B cell (primary cell): ENCODE results near the gene ZFR2. TPM values are rescaled to one million over a fixed set of nuclear protein-coding genes. Genes with fewer than 3 reads are reported as not detected.

ENCODE experiments used
- ATAC-seq: fragments of 200-7000 bp; cut with Tn5 transposase; one replicate; pipeline ENCODE4 v1.10.0; 2021; ENCODE audit warnings: low read depth, mild to moderate bottlenecking, moderate number of reproducible peaks, moderate library complexity
- CTCF ChIA-PET: fragments of 350-600 bp; sonication (Branson Sonifier 250); formaldehyde crosslinking; loops from one replicate; lab custom pipeline; 2021; ENCODE audit warnings: antibody characterized with exemption, inconsistent platforms; lab: Charles Lee
- POLR2A ChIA-PET: fragments of 350-600 bp; sonication (Branson Sonifier 250); formaldehyde crosslinking; loops from one replicate; lab custom pipeline; 2021; ENCODE audit warnings: antibody characterized with exemption; lab: Charles Lee
- DNase-seq: peaks from one replicate; pipeline ENCODE4 v3.0.0; 2013
- H2AFZ ChIP-seq: 2 replicates; pipeline ENCODE4 v1.6.1; 2012; ENCODE audit warnings: mild to moderate bottlenecking, low read depth, low read length; ENCODE audit not compliant: insufficient read depth, poor library complexity, severe bottlenecking
- H3K27ac ChIP-seq, 2 donors: 1 replicate in 1 of 2; 2 replicates in 1 of 2; pipeline ENCODE4 v1.5.1; 2012 to 2013; ENCODE audit warnings: low read length in 2 of 2, mild to moderate bottlenecking in 2 of 2, moderate library complexity in 1 of 2
- H3K27me3 ChIP-seq, 4 experiments: fragments of 200-600 bp in 1 of 4; sonication (generic) in 1 of 4; replicated peaks in 1 of 4; 1 replicate in 2 of 4; 2 replicates in 2 of 4; pipeline versions ENCODE4 v1.6.1 to v1.7.0; 2013 to 2016; ENCODE audit warnings: low read length in 3 of 4, mild to moderate bottlenecking in 2 of 4, mixed read lengths in 1 of 4, moderate library complexity in 1 of 4; ENCODE audit not compliant: insufficient read depth in 4 of 4, control insufficient read depth in 3 of 4; ENCODE audit errors: control extremely low read depth in 1 of 4
- H3K36me3 ChIP-seq, 2 experiments: replicated peaks in 1 of 2; 1 replicate in 1 of 2; 2 replicates in 1 of 2; pipeline versions ENCODE4 v1.6.1 to v1.7.1; 2013; ENCODE audit warnings: low read length in 1 of 2; ENCODE audit not compliant: insufficient read depth in 2 of 2, control insufficient read depth in 1 of 2; ENCODE audit errors: control extremely low read depth in 1 of 2, extremely low read depth in 1 of 2
- H3K4me1 ChIP-seq, 2 donors: fragments of 200-600 bp in 1 of 2; sonication (generic) in 1 of 2; 1 replicate in 1 of 2; 2 replicates in 1 of 2; pipeline versions ENCODE4 v1.5.1 to v1.6.1; 2013 to 2017; ENCODE audit warnings: low read length in 2 of 2; ENCODE audit not compliant: control insufficient read depth in 2 of 2, insufficient read depth in 2 of 2
- H3K4me2 ChIP-seq: replicated peaks from 2 replicates; pipeline ENCODE3; 2012; ENCODE audit warnings: mild to moderate bottlenecking, low read depth, low read length; ENCODE audit not compliant: poor library complexity, severe bottlenecking
- H3K4me3 ChIP-seq, 5 experiments: fragments of 200-600 bp in 1 of 5; sonication (generic) in 1 of 5; 1 replicate in 3 of 5; 2 replicates in 2 of 5; pipeline versions ENCODE4 v1.5.1 to v1.7.0; 2011 to 2016; ENCODE audit warnings: low read length in 4 of 5, mild to moderate bottlenecking in 4 of 5, low read depth in 2 of 5, control low read depth in 1 of 5, moderate library complexity in 1 of 5; ENCODE audit not compliant: insufficient read depth in 1 of 5; ENCODE audit errors: control extremely low read depth in 1 of 5, extremely low read depth in 1 of 5
- H3K79me2 ChIP-seq: fragments of 200-600 bp; sonication (generic); one replicate; pipeline ENCODE4 v1.6.0; 2016; ENCODE audit warnings: low read length; ENCODE audit not compliant: control insufficient read depth, insufficient read depth
- H3K9ac ChIP-seq: fragments of 200-600 bp; sonication (generic); 2 replicates; pipeline ENCODE4 v1.6.1; 2017; ENCODE audit warnings: mild to moderate bottlenecking, low read length, moderate library complexity
- H3K9me3 ChIP-seq, 3 donors: one replicate each; pipeline versions ENCODE4 v1.6.1 to v1.7.1; 2013; ENCODE audit warnings: low read length in 2 of 3; ENCODE audit not compliant: control insufficient read depth in 2 of 3, insufficient read depth in 1 of 3; ENCODE audit errors: control extremely low read depth in 1 of 3
- H4K20me1 ChIP-seq: 2 replicates; pipeline ENCODE4 v1.6.0; 2012; ENCODE audit warnings: mild to moderate bottlenecking, low read length; ENCODE audit not compliant: insufficient read depth, control insufficient read depth, poor library complexity, severe bottlenecking
- H3K27ac Mint-ChIP-seq: one replicate; pipeline ENCODE4 v1.8.0; 2021; ENCODE audit warnings: mixed read lengths
- H3K27me3 Mint-ChIP-seq: one replicate; pipeline ENCODE4 v1.8.0; 2021; ENCODE audit warnings: mixed read lengths
- H3K4me1 Mint-ChIP-seq: one replicate; pipeline ENCODE4 v1.8.0; 2021; ENCODE audit warnings: mixed read lengths
- H3K4me3 Mint-ChIP-seq: one replicate; pipeline ENCODE4 v1.8.0; 2021; ENCODE audit warnings: mixed read lengths
- H3K9me3 Mint-ChIP-seq: one replicate; pipeline ENCODE4 v1.8.0; 2022; ENCODE audit warnings: mixed read lengths; ENCODE audit not compliant: insufficient read depth
- CTCF ChIP-seq: fragments of 200-600 bp; IDR thresholded peaks from one replicate; pipeline ENCODE4 v1.8.0; 2022; ENCODE audit warnings: antibody characterized with exemption, mild to moderate bottlenecking
- EZH2 ChIP-seq: IDR thresholded peaks from 2 replicates; pipeline ENCODE4 v1.6.1; 2012; ENCODE audit warnings: borderline replicate concordance, low read depth, mild to moderate bottlenecking, moderate library complexity, low read length; ENCODE audit not compliant: insufficient read depth, poor library complexity, severe bottlenecking
- WGBS: methylation state at CpG from one replicate; pipeline ENCODE4 v1.1.5; 2013; ENCODE audit warnings: missing lambda C conversion rate; ENCODE audit not compliant: insufficient coverage; 5-methylcytosine and 5-hydroxymethylcytosine counted together
- intact Hi-C: fragments of 100-400 bp; cut with micrococcal nuclease; formaldehyde crosslinking; loops from one replicate; pipeline ENCODE4 v1.10.0; 2022
- polyA plus RNA-seq: library from polyadenylated mRNA; depleted of rRNA; stranded (reverse); fragments of >200 nt; gene quantifications from 2 replicates; pipeline ENCODE4 v1.2.3, GENCODE V29; 2012
- total RNA-seq, 2 donors: library from RNA; stranded (reverse); fragments of 120-200 nt in 1 of 2; gene quantifications; 1 replicate in 1 of 2; 2 replicates in 1 of 2; pipeline versions ENCODE4 v1.2.3 to v1.2.4, GENCODE V29; 2013 to 2022

Gene ZFR2
- total and polyA plus RNA-seq, 2 donors (not counting 1 experiment from before 2014, with no cell fraction given), result 0.36 to 0.39 TPM

- ChIA-PET CTCF (interaction anchor here (1.2 kb wide), 1 partner anchor 18 kb away, joined by 3 read pairs; no protein-coding TSS in a partner anchor), POLR2A (no interaction called here)
- peaks cover 0 to 29% (median 0%) of the 10 kb centered on the region in 3 donors for H3K9me3 ChIP-seq
- ATAC-seq, result no peak
- 92% methylated on average over 13 of the region's 13 CpGs for WGBS
- intact Hi-C loops, result no loop called here
- H3K79me2 ChIP-seq, result no peaks in the 10 kb centered on the region
- peaks cover 10% of the 10 kb centered on the region for H3K27me3 Mint-ChIP-seq
- TF ChIP-seq CTCF, result no peak
- TF ChIP-seq EZH2, result no peak
- no peak overlapping the region for H3K27ac Mint-ChIP-seq
- DNase-seq, result no peak
- H3K4me3 ChIP-seq, result no peak overlapping the region
- no peak overlapping the region for H3K4me2 ChIP-seq
- peaks cover 0 to 16% (median 7%) of the 10 kb centered on the region in 4 experiments for H3K27me3 ChIP-seq
- H4K20me1 ChIP-seq, result no peaks in the 10 kb centered on the region
- no peaks in the 10 kb centered on the region for H3K36me3 ChIP-seq
- H3K4me1 ChIP-seq, result peaks cover 15 to 30% of the 10 kb centered on the region in 2 donors
- no peak overlapping the region for H3K9ac ChIP-seq
- peaks cover 4% of the 10 kb centered on the region for H3K9me3 Mint-ChIP-seq
- H3K4me1 Mint-ChIP-seq, result peaks cover 31% of the 10 kb centered on the region
- H3K4me3 Mint-ChIP-seq, result no peak overlapping the region
- no peak overlapping the region for H3K27ac ChIP-seq
- no peak overlapping the region for H2AFZ ChIP-seq
Measured at GRCh38 chr19:3804429-3804828, 64.4 kb downstream of the ZFR2 start.

GRCh38 chr19:3803986-3804385 lies 64.9 kb downstream of the ZFR2 start:
- H3K27me3 Mint-ChIP-seq, result peaks cover 13% of the 10 kb centered on the region

More at GRCh38 chr19:3803986-3804385, 64.9 kb downstream of the ZFR2 start:
- Mint-ChIP-seq H3K9me3 (peaks cover 4% of the 10 kb centered on the region), H3K4me3 (no peak overlapping the region), H3K4me1 (peaks cover 30% of the 10 kb centered on the region), H3K27ac (no peak overlapping the region)
- peaks cover 0 to 25% (median 0%) of the 10 kb centered on the region in 3 donors for H3K9me3 ChIP-seq
- H3K79me2 ChIP-seq, result no peaks in the 10 kb centered on the region
- no peak for DNase-seq
- POLR2A ChIA-PET, result no interaction called here
- H3K4me3 ChIP-seq, result no peak overlapping the region
- no peaks in the 10 kb centered on the region for H4K20me1 ChIP-seq
- H3K27me3 ChIP-seq, result peaks cover 0 to 16% (median 7%) of the 10 kb centered on the region in 4 experiments
- TF ChIP-seq CTCF, result no peak
- TF ChIP-seq EZH2, result no peak
- CTCF ChIA-PET, result no interaction called here
- peaks cover 12 to 25% of the 10 kb centered on the region in 2 donors for H3K4me1 ChIP-seq
- H3K9ac ChIP-seq, result no peak overlapping the region
- no peak overlapping the region for H3K4me2 ChIP-seq
- no peaks in the 10 kb centered on the region for H3K36me3 ChIP-seq
- H3K27ac ChIP-seq, result no peak overlapping the region
- intact Hi-C loops, result no loop called here
- no peak overlapping the region for H2AFZ ChIP-seq
- no peak for ATAC-seq
- 90% methylated on average over 8 of the region's 10 CpGs for WGBS
